Osteoblast (primary cell): ENCODE measurements around the gene BRIX1. TPM values are rescaled to one million over a fixed set of nuclear protein-coding genes. Genes with fewer than 3 reads are reported as not detected.

Experiments
- DNase-seq: peaks from one replicate; pipeline ENCODE4 v3.0.0; 2011; ENCODE audit warnings: low spot score, mixed read lengths; ENCODE audit not compliant: insufficient read length; ENCODE audit errors: missing footprints
- H2AFZ ChIP-seq: 2 replicates; pipeline ENCODE4 v1.6.0; 2011; ENCODE audit warnings: mild to moderate bottlenecking, low read length
- H3K27ac ChIP-seq: 2 replicates; pipeline ENCODE4 v1.5.1; 2011; ENCODE audit warnings: mild to moderate bottlenecking, low read depth, low read length, moderate library complexity
- H3K27me3 ChIP-seq: 2 replicates; pipeline ENCODE4 v1.6.0; 2012; ENCODE audit warnings: mild to moderate bottlenecking, control low read depth, inconsistent platforms, low read length, moderate library complexity; ENCODE audit not compliant: insufficient read depth
- H3K36me3 ChIP-seq: 2 replicates; pipeline ENCODE4 v1.5.1; 2011; ENCODE audit warnings: mild to moderate bottlenecking, low read length, control low read depth, moderate library complexity; ENCODE audit not compliant: insufficient read depth
- H3K4me1 ChIP-seq: 2 replicates; pipeline ENCODE4 v1.5.1; 2011; ENCODE audit warnings: mild to moderate bottlenecking, low read length, control low read depth, moderate library complexity; ENCODE audit not compliant: insufficient read depth
- H3K4me2 ChIP-seq: 2 replicates; pipeline ENCODE4 v1.6.0; 2011; ENCODE audit warnings: mild to moderate bottlenecking, low read length; ENCODE audit not compliant: insufficient read depth
- H3K4me3 ChIP-seq: fragments of 200-600 bp; sonication (generic); 3 replicates; pipeline ENCODE4 v1.5.1; 2012; ENCODE audit warnings: mild to moderate bottlenecking, low read length, inconsistent platforms; ENCODE audit not compliant: insufficient read depth
- H3K79me2 ChIP-seq: 2 replicates; pipeline ENCODE4 v1.6.0; 2012; ENCODE audit warnings: mild to moderate bottlenecking, low read length, control low read depth, inconsistent platforms; ENCODE audit not compliant: insufficient read depth
- H3K9me3 ChIP-seq: 2 replicates; pipeline ENCODE4 v1.5.1; 2011; ENCODE audit warnings: low read depth, low read length, control low read depth
- H4K20me1 ChIP-seq: 2 replicates; pipeline ENCODE4 v1.6.0; 2012; ENCODE audit warnings: mild to moderate bottlenecking, low read length, control low read depth; ENCODE audit not compliant: insufficient read depth
- total RNA-seq: library from RNA; depleted of rRNA; stranded (reverse); fragments of >200 nt; gene quantifications from 2 replicates; pipeline ENCODE4 v1.2.3, GENCODE V29; 2012
- TF ChIP-seq, protein P1 (sequence below): IDR thresholded peaks from 2 replicates; pipeline ENCODE4 v1.5.1; 2011; ENCODE audit warnings: mild to moderate bottlenecking, low read depth, low read length, moderate library complexity; ENCODE audit errors: extremely low read depth

The BRIX1 gene
- total RNA-seq, 1 donor, result 59.7 TPM

DNA sequence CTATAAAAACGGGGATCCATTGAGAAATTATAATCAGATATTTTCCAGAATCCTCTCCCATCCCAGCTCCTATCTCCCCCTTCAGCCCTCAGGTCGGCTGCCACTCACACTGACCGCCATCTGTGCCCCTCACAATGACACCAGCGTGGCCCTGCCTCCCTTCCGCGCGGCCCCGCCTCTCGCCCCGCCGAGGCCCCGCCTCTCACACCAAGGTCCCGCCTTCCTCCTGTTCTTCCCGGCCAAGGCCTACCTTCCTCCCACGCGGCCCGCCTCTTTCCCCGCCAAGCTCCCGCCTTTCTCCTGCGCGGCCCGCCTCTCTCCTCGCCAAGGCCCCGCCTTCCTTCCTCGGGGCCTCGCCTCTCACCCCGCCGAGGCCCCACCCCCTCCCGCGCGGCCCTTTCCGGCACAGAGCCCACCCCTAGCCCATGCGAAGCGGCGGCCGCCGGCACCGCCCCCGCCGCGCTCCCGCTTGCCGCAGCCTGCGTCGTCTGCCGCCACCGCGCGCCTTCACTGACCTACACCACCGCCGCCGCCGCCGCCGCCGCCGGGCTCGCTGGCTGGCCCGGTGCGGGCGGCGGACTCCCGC is 13.7 kb downstream of the BRIX1 start, which contains the start of gene DNAJC21:
Gene DNAJC21 (plus strand): TSS at position 426 of the 586 bp plus-strand sequence. CDS start 261 bp downstream, outside the sequence.
- TF ChIP-seq, protein P1, sequence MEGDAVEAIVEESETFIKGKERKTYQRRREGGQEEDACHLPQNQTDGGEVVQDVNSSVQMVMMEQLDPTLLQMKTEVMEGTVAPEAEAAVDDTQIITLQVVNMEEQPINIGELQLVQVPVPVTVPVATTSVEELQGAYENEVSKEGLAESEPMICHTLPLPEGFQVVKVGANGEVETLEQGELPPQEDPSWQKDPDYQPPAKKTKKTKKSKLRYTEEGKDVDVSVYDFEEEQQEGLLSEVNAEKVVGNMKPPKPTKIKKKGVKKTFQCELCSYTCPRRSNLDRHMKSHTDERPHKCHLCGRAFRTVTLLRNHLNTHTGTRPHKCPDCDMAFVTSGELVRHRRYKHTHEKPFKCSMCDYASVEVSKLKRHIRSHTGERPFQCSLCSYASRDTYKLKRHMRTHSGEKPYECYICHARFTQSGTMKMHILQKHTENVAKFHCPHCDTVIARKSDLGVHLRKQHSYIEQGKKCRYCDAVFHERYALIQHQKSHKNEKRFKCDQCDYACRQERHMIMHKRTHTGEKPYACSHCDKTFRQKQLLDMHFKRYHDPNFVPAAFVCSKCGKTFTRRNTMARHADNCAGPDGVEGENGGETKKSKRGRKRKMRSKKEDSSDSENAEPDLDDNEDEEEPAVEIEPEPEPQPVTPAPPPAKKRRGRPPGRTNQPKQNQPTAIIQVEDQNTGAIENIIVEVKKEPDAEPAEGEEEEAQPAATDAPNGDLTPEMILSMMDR, result no peak
- Histone ChIP-seq H2AFZ (peak within 1 kb of the TSS; percentile 90), H3K4me2 (peak within 1 kb of the TSS; percentile 90), H3K27ac (peak within 1 kb of the TSS; percentile 75), H3K4me3 (peak within 1 kb of the TSS; percentile 96), H4K20me1 (peaks cover 13% of the 10 kb centered on the region), H3K4me1 (peaks cover 12% of the 10 kb centered on the region), H3K9me3 (no peaks in the 10 kb centered on the region), H3K79me2 (peaks cover 38% of the 10 kb centered on the region), H3K27me3 (no peaks in the 10 kb centered on the region), H3K36me3 (peaks cover 23% of the 10 kb centered on the region)
- DNase-seq, result peak; percentile 99

- Histone ChIP-seq H4K20me1 (peaks cover 13% of the 10 kb centered on the region), H3K4me1 (peaks cover 11% of the 10 kb centered on the region), H3K27me3 (no peaks in the 10 kb centered on the region), H2AFZ (peak overlapping the region; percentile 90), H3K4me2 (peak overlapping the region; percentile 90), H3K9me3 (no peaks in the 10 kb centered on the region), H3K36me3 (peaks cover 17% of the 10 kb centered on the region), H3K4me3 (peak overlapping the region; percentile 96), H3K79me2 (peaks cover 45% of the 10 kb centered on the region), H3K27ac (peak overlapping the region; percentile 75)
- TF ChIP-seq, protein P1, result no peak
- DNase-seq, result peak; percentile 94
Observed at GRCh38 chr5:34929720-34930461, 14.4 kb downstream of the BRIX1 start.

DNA sequence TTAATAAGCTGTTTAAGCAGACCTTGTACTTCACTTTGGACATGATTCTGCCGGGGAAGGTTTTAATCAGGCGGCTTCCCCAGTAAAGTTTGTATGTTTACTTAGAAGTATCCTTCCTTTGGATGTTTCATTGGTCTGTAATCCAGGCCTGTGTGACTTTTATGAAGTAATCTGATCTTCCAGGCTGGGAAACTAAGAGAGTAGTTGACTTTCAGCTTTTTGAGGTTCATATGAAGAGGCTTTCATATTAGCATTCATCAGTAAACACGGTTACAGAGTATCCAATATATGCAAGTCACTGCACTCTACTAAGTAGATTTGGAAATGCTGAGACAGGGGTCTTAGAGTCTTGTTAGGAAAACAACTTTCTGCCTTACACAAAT is 14.9 kb downstream of the BRIX1 start:
- Histone ChIP-seq H3K4me1 (peaks cover 11% of the 10 kb centered on the region), H3K27me3 (no peaks in the 10 kb centered on the region), H3K79me2 (peaks cover 50% of the 10 kb centered on the region), H3K9me3 (no peaks in the 10 kb centered on the region), H4K20me1 (peaks cover 13% of the 10 kb centered on the region), H3K36me3 (peaks cover 17% of the 10 kb centered on the region), H3K4me3 (peak overlapping the region; percentile 96), H3K27ac (peak overlapping the region; percentile 75), H3K4me2 (peak overlapping the region; percentile 90), H2AFZ (peak overlapping the region; percentile 90)
- DNase-seq, result peak; percentile 84
- TF ChIP-seq, protein P1, result no peak

DNA sequence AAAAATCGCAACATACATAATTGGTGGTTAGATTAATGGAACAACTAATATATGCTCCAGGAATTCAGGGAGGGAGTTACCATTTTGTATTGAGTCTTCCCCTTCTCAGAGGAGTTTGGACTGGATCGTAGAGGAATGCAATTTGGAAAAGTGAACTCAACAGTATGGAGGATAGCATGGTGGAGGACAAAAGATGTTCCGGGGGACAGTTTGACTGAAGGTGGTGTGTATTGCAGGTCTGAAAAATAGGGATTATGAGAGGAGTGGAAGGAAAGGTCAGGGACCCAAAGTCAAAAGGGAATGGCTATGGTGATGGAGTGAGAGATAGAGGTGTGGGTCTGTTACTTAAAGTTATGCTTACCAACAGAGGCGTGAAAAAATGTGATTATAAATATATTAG is 15.4 kb downstream of the BRIX1 start:
- peak overlapping the region; percentile 90 for H3K4me2 ChIP-seq
- H3K27ac ChIP-seq, result peak overlapping the region; percentile 75
- peaks cover 14% of the 10 kb centered on the region for H3K36me3 ChIP-seq
- H3K4me3 ChIP-seq, result peak overlapping the region; percentile 96
- no peak for DNase-seq
- H3K27me3 ChIP-seq, result no peaks in the 10 kb centered on the region
- H3K4me1 ChIP-seq, result peaks cover 11% of the 10 kb centered on the region
- H2AFZ ChIP-seq, result peak overlapping the region; percentile 90
- H4K20me1 ChIP-seq, result peaks cover 13% of the 10 kb centered on the region
- peaks cover 53% of the 10 kb centered on the region for H3K79me2 ChIP-seq
- TF ChIP-seq, protein P1, result no peak
- no peaks in the 10 kb centered on the region for H3K9me3 ChIP-seq
